Loucy (cell line): ENCODE measurements around the gene SUCLG2.

Experiments used
- H2AFZ ChIP-seq: fragments of 200-600 bp; sonication (generic); 2 replicates; pipeline ENCODE4 v1.6.0; 2016; ENCODE audit warnings: antibody characterized with exemption, mild to moderate bottlenecking, low read length, moderate library complexity
- H3F3A ChIP-seq: fragments of 200-600 bp; 2 replicates; pipeline ENCODE4 v1.6.0; 2016; ENCODE audit warnings: antibody characterized with exemption, low read depth, mild to moderate bottlenecking
- H3K27me3 ChIP-seq: fragments of 200-600 bp; sonication (generic); 2 replicates; pipeline ENCODE4 v1.6.1; 2014; ENCODE audit warnings: low read length, mild to moderate bottlenecking; ENCODE audit not compliant: insufficient read depth, poor library complexity, severe bottlenecking
- H3K36me3 ChIP-seq: fragments of 200-600 bp; sonication (generic); 2 replicates; pipeline ENCODE4 v1.6.1; 2016; ENCODE audit warnings: low read length; ENCODE audit not compliant: insufficient read depth
- H3K4me1 ChIP-seq: fragments of 200-600 bp; sonication (generic); 2 replicates; pipeline ENCODE4 v1.5.1; 2014; ENCODE audit warnings: low read length, mild to moderate bottlenecking; ENCODE audit not compliant: insufficient read depth, poor library complexity, severe bottlenecking
- H3K4me2 ChIP-seq: fragments of 200-600 bp; sonication (generic); 2 replicates; pipeline ENCODE4 v1.6.0; 2014; ENCODE audit warnings: antibody characterized with exemption, low read length, low read depth, mild to moderate bottlenecking; ENCODE audit not compliant: poor library complexity, severe bottlenecking
- H3K4me3 ChIP-seq: fragments of 200-600 bp; sonication (generic); 2 replicates; pipeline ENCODE4 v1.5.1; 2014; ENCODE audit warnings: low read length, mild to moderate bottlenecking, mixed read lengths; ENCODE audit not compliant: poor library complexity, severe bottlenecking
- H3K79me2 ChIP-seq: fragments of 200-600 bp; sonication (generic); 2 replicates; pipeline ENCODE4 v1.6.1; 2014; ENCODE audit warnings: low read length; ENCODE audit not compliant: insufficient read depth
- H3K9ac ChIP-seq: fragments of 200-600 bp; sonication (generic); 2 replicates; pipeline ENCODE4 v1.6.0; 2014; ENCODE audit warnings: mild to moderate bottlenecking, low read depth, low read length, moderate library complexity; ENCODE audit not compliant: poor library complexity, severe bottlenecking
- H3K9me2 ChIP-seq: fragments of 200-600 bp; sonication (generic); replicated peaks from 2 replicates; pipeline ENCODE4 v1.6.1; 2016; ENCODE audit warnings: low read depth, low read length, mixed read lengths
- H3K9me3 ChIP-seq: fragments of 200-600 bp; sonication (generic); 2 replicates; pipeline ENCODE4 v1.6.1; 2014; ENCODE audit warnings: mild to moderate bottlenecking, antibody characterized with exemption, low read length, low read depth; ENCODE audit not compliant: insufficient read depth
- H4K20me1 ChIP-seq: fragments of 200-600 bp; sonication (generic); 2 replicates; pipeline ENCODE4 v1.6.0; 2014; ENCODE audit warnings: antibody characterized with exemption, low read length, mild to moderate bottlenecking; ENCODE audit not compliant: insufficient read depth, poor library complexity, severe bottlenecking
- CTCF ChIP-seq: fragments of 200-600 bp; sonication (generic); conservative IDR thresholded peaks from 2 replicates; pipeline ENCODE4 v1.5.1; 2014; ENCODE audit warnings: mild to moderate bottlenecking, antibody characterized with exemption, low read length
- EZH2phosphoT487 ChIP-seq: fragments of 200-600 bp; IDR thresholded peaks from 2 replicates; pipeline ENCODE4 v1.6.1; 2018; ENCODE audit warnings: antibody characterized with exemption, mild to moderate bottlenecking, moderate library complexity, borderline replicate concordance

SUCLG2 gene

GRCh38 chr3:67526246-67526645 is 128.2 kb downstream of the SUCLG2 start:
- H3K79me2 ChIP-seq = no peaks in the 10 kb centered on the region
- H3K9ac ChIP-seq = no peak overlapping the region
- no peak overlapping the region for H2AFZ ChIP-seq
- H3K27me3 ChIP-seq = no peaks in the 10 kb centered on the region
- H4K20me1 ChIP-seq = no peaks in the 10 kb centered on the region
- no peaks in the 10 kb centered on the region for H3K4me1 ChIP-seq
- H3K4me3 ChIP-seq = no peak overlapping the region
- peaks cover 14% of the 10 kb centered on the region; the same call in 1 of the 2 replicates for H3K36me3 ChIP-seq
- H3K9me3 ChIP-seq = no peaks in the 10 kb centered on the region
- no peaks in the 10 kb centered on the region for H3K9me2 ChIP-seq
- H3F3A ChIP-seq = no peaks in the 10 kb centered on the region
- H3K4me2 ChIP-seq = no peak overlapping the region
- no peak for TF ChIP-seq EZH2phosphoT487
- TF ChIP-seq CTCF = no peak

GRCh38 chr3:67524046-67524445 is 130.4 kb downstream of the SUCLG2 start:
- Histone ChIP-seq H2AFZ (no peak overlapping the region), H3K9ac (no peak overlapping the region), H3K9me3 (no peaks in the 10 kb centered on the region), H3K4me2 (no peak overlapping the region), H3K4me3 (no peak overlapping the region), H3K27me3 (no peaks in the 10 kb centered on the region), H3K36me3 (peaks cover 14% of the 10 kb centered on the region; the same call in 1 of the 2 replicates), H4K20me1 (no peaks in the 10 kb centered on the region), H3K4me1 (no peaks in the 10 kb centered on the region), H3F3A (no peaks in the 10 kb centered on the region), H3K79me2 (no peaks in the 10 kb centered on the region), H3K9me2 (no peaks in the 10 kb centered on the region)
- TF ChIP-seq CTCF (no peak), EZH2phosphoT487 (no peak)

- no peaks in the 10 kb centered on the region for H3F3A ChIP-seq
- H3K9ac ChIP-seq = no peak overlapping the region
- H3K4me2 ChIP-seq = no peak overlapping the region
- no peak overlapping the region for H2AFZ ChIP-seq
- H3K27me3 ChIP-seq = no peaks in the 10 kb centered on the region
- H3K4me1 ChIP-seq = no peaks in the 10 kb centered on the region
- no peaks in the 10 kb centered on the region for H4K20me1 ChIP-seq
- no peaks in the 10 kb centered on the region for H3K9me2 ChIP-seq
- H3K36me3 ChIP-seq = peaks cover 8% of the 10 kb centered on the region; the same call in 1 of the 2 replicates
- H3K79me2 ChIP-seq = no peaks in the 10 kb centered on the region
- H3K4me3 ChIP-seq = no peak overlapping the region
- no peaks in the 10 kb centered on the region for H3K9me3 ChIP-seq
- TF ChIP-seq EZH2phosphoT487 (no peak), CTCF (no peak)
Measured at GRCh38 chr3:67522081-67522480, 132.3 kb downstream of the SUCLG2 start.
